Kidney (tissue), 14 donors: ENCODE results near the gene DNAI7. TPM values are rescaled to one million over a fixed set of nuclear protein-coding genes. Genes with fewer than 3 reads are reported as not detected.

Experiments
- DNase-seq, 5 donors: peaks; one replicate each; pipeline ENCODE4 v3.0.0-alpha.2; 2013 to 2020
- FAIRE-seq: peaks from 2 replicates; lab custom pipeline; 2012; peaks lifted over from hg19 to GRCh38; lab: Jason Lieb, UNC
- H3K27ac ChIP-seq, 2 donors: one replicate each; pipeline ENCODE4 v1.7.0; 2013; ENCODE audit warnings: low read depth in 2 of 2, low read length in 2 of 2, inconsistent platforms in 1 of 2
- H3K27me3 ChIP-seq: one replicate; pipeline ENCODE4 v1.7.1; 2013; ENCODE audit warnings: low read length, inconsistent platforms; ENCODE audit not compliant: control insufficient read depth, insufficient read depth
- H3K36me3 ChIP-seq, 3 donors: one replicate each; pipeline versions ENCODE4 v1.7.0 to v1.7.1; 2013; ENCODE audit warnings: low read length in 3 of 3, control low read depth in 1 of 3, inconsistent platforms in 1 of 3; ENCODE audit not compliant: insufficient read depth in 3 of 3, control insufficient read depth in 2 of 3
- H3K4me1 ChIP-seq, 3 donors: one replicate each; pipeline versions ENCODE4 v1.7.0 to v1.7.1; 2013; ENCODE audit warnings: low read length in 3 of 3, inconsistent platforms in 1 of 3, low read depth in 1 of 3; ENCODE audit not compliant: control insufficient read depth in 2 of 3, insufficient read depth in 2 of 3
- H3K4me3 ChIP-seq, 3 donors: one replicate each; pipeline versions ENCODE4 v1.7.0 to v1.8.1; 2013; ENCODE audit warnings: low read length in 3 of 3, control low read depth in 1 of 3, inconsistent platforms in 1 of 3
- H3K9ac ChIP-seq, 3 donors: one replicate each; pipeline versions ENCODE4 v1.7.0 to v1.7.1; 2013; ENCODE audit warnings: low read length in 3 of 3, control low read depth in 1 of 3, inconsistent platforms in 1 of 3
- H3K9me3 ChIP-seq, 3 donors: one replicate each; pipeline versions ENCODE4 v1.7.0 to v1.7.1; 2013; ENCODE audit warnings: low read length in 3 of 3, control low read depth in 1 of 3, inconsistent platforms in 1 of 3; ENCODE audit not compliant: control insufficient read depth in 2 of 3, insufficient read depth in 1 of 3
- CTCF ChIP-seq: IDR thresholded peaks from 3 replicates; pipeline ENCODE4 v1.5.1; 2012; ENCODE audit warnings: mild to moderate bottlenecking, moderate library complexity, borderline replicate concordance; ENCODE audit not compliant: insufficient read depth; ENCODE audit errors: extremely low read depth
- intact Hi-C: fragments of 100-400 bp; cut with DNase I; formaldehyde crosslinking; loops from one replicate; pipeline ENCODE4 v1.11.1; 2022
- polyA plus RNA-seq: library from polyadenylated mRNA; stranded (reverse); fragments of 350-450 nt; fragmentation: Illumina TruSeq; extraction: RNeasy Lipid Tissue Mini Kit (QIAGEN cat#74804); gene quantifications from one replicate; pipeline ENCODE4 v1.2.3, GENCODE V29; 2014; ENCODE audit warnings: low read depth, low replicate concordance; ENCODE audit not compliant: insufficient read depth
- total RNA-seq: library from RNA; stranded (reverse); fragmentation: NEBNext Ultra II Directional; extraction: Animal tissue kit (Norgen Biotek cat#: 25700); gene quantifications from one replicate; pipeline ENCODE4 v1.2.1, GENCODE V29; 2021
- donor health status: control.
- donor health status: control.
- donor health status: control.
- donor health status: control.
- donor health status: control.
- donor health status: DM: yes; HTN: yes; CAD: no.
- donor health status: Normal renal cell carcinoma (clear cell type).

DNAI7 gene
- total and polyA plus RNA-seq, 2 donors from 2014 or later, result 3.0 to 5.3 TPM

DNA sequence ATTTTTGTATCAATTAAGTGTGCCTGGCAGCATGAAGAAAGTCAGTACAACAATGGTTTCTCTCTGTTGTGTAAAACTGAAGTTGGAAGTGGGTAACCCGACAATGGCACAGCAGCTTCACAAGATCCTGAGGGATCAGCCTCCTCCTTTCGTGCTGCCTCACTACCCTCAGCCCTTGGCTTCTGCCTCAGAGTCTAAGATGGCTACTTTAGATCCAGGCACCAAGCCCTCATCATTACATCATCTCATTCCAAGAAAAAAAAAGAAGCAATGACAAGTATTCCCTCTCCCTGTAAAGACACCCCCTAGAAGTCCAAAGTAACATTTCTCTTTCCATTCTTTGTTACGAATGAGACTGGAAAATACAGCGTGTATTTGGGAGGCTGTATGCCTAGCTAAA lies 92.6 kb downstream of the DNAI7 start:
- peaks cover 0 to 9% (median 2%) of the 10 kb centered on the region in 3 donors for H3K36me3 ChIP-seq
- FAIRE-seq, result no peak

GRCh38 chr12:25101092-25101445 lies 93.9 kb downstream of the DNAI7 start:
- Histone ChIP-seq H3K27me3 (no peaks in the 10 kb centered on the region), H3K9ac (no peak overlapping the region), H3K36me3 (peaks cover 0 to 9% (median 0%) of the 10 kb centered on the region in 3 donors), H3K9me3 (no peaks in the 10 kb centered on the region), H3K4me1 (no peaks in the 10 kb centered on the region), H3K4me3 (no peak overlapping the region), H3K27ac (no peak overlapping the region)
- intact Hi-C loops, result no loop called here
- no peak for TF ChIP-seq CTCF
- no peak for DNase-seq
- FAIRE-seq, result peak; percentile 38

More for the DNA sequence above, 92.6 kb downstream of the DNAI7 start:
- Histone ChIP-seq H3K4me3 (no peak overlapping the region), H3K9me3 (no peaks in the 10 kb centered on the region), H3K9ac (no peak overlapping the region), H3K4me1 (no peaks in the 10 kb centered on the region), H3K27me3 (no peaks in the 10 kb centered on the region), H3K27ac (no peak overlapping the region)
- intact Hi-C loops, result no loop called here
- no peak for TF ChIP-seq CTCF
- no peak for DNase-seq

GRCh38 chr12:25100194-25101091 lies 94.5 kb downstream of the DNAI7 start:
- no peaks in the 10 kb centered on the region for H3K9me3 ChIP-seq
- H3K4me3 ChIP-seq, result no peak overlapping the region
- intact Hi-C loops, result no loop called here
- FAIRE-seq (no peak), DNase-seq (no peak)
- H3K4me1 ChIP-seq, result no peaks in the 10 kb centered on the region
- no peak overlapping the region for H3K9ac ChIP-seq
- no peaks in the 10 kb centered on the region for H3K27me3 ChIP-seq
- H3K27ac ChIP-seq, result no peak overlapping the region
- TF ChIP-seq CTCF, result no peak
- H3K36me3 ChIP-seq, result peaks cover 0 to 9% (median 0%) of the 10 kb centered on the region in 3 donors
